SK-N-SH treated with all-trans-retinoic acid at 6 μM for 48 hours (cell line): Measurements from ENCODE around the gene ENTR1.
"Not testable (repeated sequence)": the region's sequence is repeated elsewhere in the genome, so short reads cannot be mapped to it uniquely, and the experiment has no call there.

Source experiments
- ATAC-seq: fragments of 200-7000 bp; cut with Tn5 transposase; 3 replicates; pipeline ENCODE4 v1.9.1; 2020; ENCODE audit warnings: mild to moderate bottlenecking, moderate library complexity
- ARNTL ChIP-seq: fragments of 450-650 bp; formaldehyde crosslinking; IDR thresholded peaks from 2 replicates; pipeline ENCODE4 v1.5.0; 2020; ENCODE audit warnings: low read depth, mild to moderate bottlenecking, moderate library complexity, borderline replicate concordance
- BACH2 ChIP-seq: fragments of 250-450 bp; sonication (Bioruptor Pico); IDR thresholded peaks from 2 replicates; pipeline ENCODE4 v1.9.0; 2021; ENCODE audit warnings: mild to moderate bottlenecking, borderline replicate concordance
- CREB5 ChIP-seq: fragments of 250-450 bp; sonication (Bioruptor Pico); IDR thresholded peaks from 2 replicates; pipeline ENCODE4 v1.5.1; 2020; ENCODE audit warnings: low read depth, mild to moderate bottlenecking, moderate library complexity
- CSRNP3 ChIP-seq: fragments of 250-450 bp; sonication (Bioruptor Pico); IDR thresholded peaks from 2 replicates; pipeline ENCODE4 v1.5.1; 2021; ENCODE audit warnings: mild to moderate bottlenecking, moderate library complexity
- ESRRG ChIP-seq: fragments of 250-450 bp; sonication (Bioruptor Pico); IDR thresholded peaks from 2 replicates; pipeline ENCODE4 v1.6.1; 2021; ENCODE audit warnings: mild to moderate bottlenecking
- GLIS3 ChIP-seq: fragments of 250-450 bp; sonication (Bioruptor Pico); IDR thresholded peaks from 2 replicates; pipeline ENCODE4 v1.5.0; 2020; ENCODE audit warnings: mild to moderate bottlenecking, moderate library complexity
- ISL1 ChIP-seq: fragments of 250-450 bp; sonication (Bioruptor Pico); IDR thresholded peaks from 2 replicates; pipeline ENCODE4 v2.1.2; 2022; ENCODE audit warnings: mild to moderate bottlenecking, moderate library complexity
- OSR1 ChIP-seq: fragments of 250-450 bp; sonication (Bioruptor Pico); IDR thresholded peaks from 2 replicates; pipeline ENCODE4 v1.8.0; 2022; ENCODE audit warnings: moderate library complexity, mild to moderate bottlenecking, inconsistent platforms
- PATZ1 ChIP-seq: fragments of 250-450 bp; sonication (Bioruptor Pico); IDR thresholded peaks from 2 replicates; pipeline ENCODE4 v1.8.0; 2020; ENCODE audit warnings: mild to moderate bottlenecking, moderate library complexity, borderline replicate concordance
- POU6F1 ChIP-seq: fragments of 250-450 bp; sonication (Bioruptor Pico); IDR thresholded peaks from 2 replicates; pipeline ENCODE4 v1.8.0; 2021; ENCODE audit warnings: low read depth, mild to moderate bottlenecking, moderate library complexity, borderline replicate concordance
- PPARA ChIP-seq: fragments of 250-450 bp; sonication (Bioruptor Pico); IDR thresholded peaks from 2 replicates; pipeline ENCODE4 v1.5.0; 2020; ENCODE audit warnings: mild to moderate bottlenecking, borderline replicate concordance
- RARB ChIP-seq: fragments of 250-450 bp; sonication (Bioruptor Pico); IDR thresholded peaks from 2 replicates; pipeline ENCODE4 v1.8.0; 2021; ENCODE audit warnings: mild to moderate bottlenecking, moderate library complexity
- SNAI2 ChIP-seq: fragments of 250-450 bp; sonication (Bioruptor Pico); IDR thresholded peaks from 2 replicates; pipeline ENCODE4 v1.5.0; 2020; ENCODE audit warnings: mild to moderate bottlenecking, moderate library complexity
- TCF4 ChIP-seq: fragments of 250-450 bp; sonication (Bioruptor Pico); IDR thresholded peaks from 2 replicates; pipeline ENCODE4 v1.8.0; 2021; ENCODE audit warnings: mild to moderate bottlenecking, moderate library complexity, borderline replicate concordance
- TOX ChIP-seq: fragments of 250-450 bp; sonication (Bioruptor Pico); IDR thresholded peaks from 2 replicates; pipeline ENCODE4 v1.8.0; 2021; ENCODE audit warnings: mild to moderate bottlenecking, moderate library complexity, borderline replicate concordance
- TSHZ2 ChIP-seq: fragments of 250-450 bp; sonication (Bioruptor Pico); IDR thresholded peaks from 2 replicates; pipeline ENCODE4 v1.5.0; 2020; ENCODE audit warnings: mild to moderate bottlenecking, moderate library complexity
- ZC3H10 ChIP-seq: fragments of 250-450 bp; sonication (Bioruptor Pico); IDR thresholded peaks from 2 replicates; pipeline ENCODE4 v1.5.1; 2021; ENCODE audit warnings: mild to moderate bottlenecking, moderate library complexity
- ZFP3 ChIP-seq: fragments of 250-450 bp; sonication (Bioruptor Pico); IDR thresholded peaks from 2 replicates; pipeline ENCODE4 v1.5.0; 2020; ENCODE audit warnings: mild to moderate bottlenecking, moderate library complexity
- ZNF565 ChIP-seq: fragments of 450-650 bp; formaldehyde crosslinking; conservative IDR thresholded peaks from 2 replicates; pipeline ENCODE4 v1.5.0; 2020; ENCODE audit warnings: low read depth, mild to moderate bottlenecking, moderate library complexity
- ZNF70 ChIP-seq: fragments of 450-650 bp; formaldehyde crosslinking; IDR thresholded peaks from 2 replicates; pipeline ENCODE4 v1.5.0; 2020; ENCODE audit warnings: mild to moderate bottlenecking, moderate library complexity
- ZNF8 ChIP-seq: fragments of 450-650 bp; formaldehyde crosslinking; IDR thresholded peaks from 2 replicates; pipeline ENCODE4 v1.5.0; 2020; ENCODE audit warnings: mild to moderate bottlenecking, moderate library complexity

Gene ENTR1

GRCh38 chr9:136426787-136427186 is 16.4 kb upstream of the ENTR1 start:
- TF ChIP-seq ZNF8 (no peak), CSRNP3 (CRISPR knock-in tag) (no peak), TOX (CRISPR knock-in tag) (no peak), GLIS3 (CRISPR knock-in tag) (no peak), RARB (CRISPR knock-in tag) (no peak), POU6F1 (no peak), TCF4 (CRISPR knock-in tag) (no peak), ESRRG (CRISPR knock-in tag) (no peak), OSR1 (CRISPR knock-in tag) (no peak), PPARA (no peak), TSHZ2 (CRISPR knock-in tag) (no peak), ISL1 (CRISPR knock-in tag) (no peak), ZNF565 (CRISPR knock-in tag) (no peak), CREB5 (no peak), ZC3H10 (CRISPR knock-in tag) (no peak), PATZ1 (CRISPR knock-in tag) (no peak), ZNF70 (CRISPR knock-in tag) (no peak), BACH2 (CRISPR knock-in tag) (no peak), ZFP3 (CRISPR knock-in tag) (no peak), ARNTL (no peak)
- no peak for ATAC-seq

- ATAC-seq = not testable (repeated sequence)
These were observed 15.0 kb upstream of the ENTR1 start for GRCh38 chr9:136425367-136425766.

GRCh38 chr9:136424750-136425362 is 14.4 kb upstream of the ENTR1 start:
- TF ChIP-seq ZFP3 (CRISPR knock-in tag) (no peak), TSHZ2 (CRISPR knock-in tag) (no peak), POU6F1 (no peak), SNAI2 (no peak), CREB5 (no peak), ZC3H10 (CRISPR knock-in tag) (no peak)
- TF ChIP-seq, all 23 proteins: peak for 0
- peak; percentile 5; the same call in 1 of the 3 replicates for ATAC-seq
